Adrenal gland (tissue), 12 donors: ENCODE results near the gene E2F6. TPM values are rescaled to one million over a fixed set of nuclear protein-coding genes. Genes with fewer than 3 reads are reported as not detected.
A peak's percentile ranks its signal among the peaks of the same experiment; 100 is the strongest.

Experiments used
- DNase-seq, 7 donors: peaks; one replicate each; pipeline ENCODE4 v3.0.0-alpha.2; 2019 to 2020
- H3K27ac ChIP-seq, 5 donors: fragments of 200-600 bp; sonication (generic) in 4 of 5; 1 replicate in 3 of 5; 2 replicates in 2 of 5; pipeline versions ENCODE4 v1.5.1 to v1.8.0; 2016 to 2020; ENCODE audit warnings: mild to moderate bottlenecking in 1 of 5
- H3K27me3 ChIP-seq: fragments of 200-600 bp; 2 replicates; pipeline ENCODE4 v1.8.0; 2021
- H3K36me3 ChIP-seq, 2 donors: fragments of 200-600 bp; replicated peaks in 1 of 2; 1 replicate in 1 of 2; 2 replicates in 1 of 2; pipeline versions ENCODE4 v1.5.1 to v1.8.0; 2018 to 2022
- H3K4me1 ChIP-seq, 2 donors: fragments of 200-600 bp; replicated peaks in 1 of 2; 1 replicate in 1 of 2; 2 replicates in 1 of 2; pipeline versions ENCODE4 v1.5.1 to v1.8.0; 2018 to 2021
- H3K4me3 ChIP-seq, 4 donors: fragments of 200-600 bp; sonication (generic) in 3 of 4; one replicate each; pipeline ENCODE4 v1.5.1; 2016 to 2018
- H3K9me3 ChIP-seq, 3 donors: fragments of 200-600 bp; sonication (generic) in 1 of 3; replicated peaks in 1 of 3; 1 replicate in 2 of 3; 2 replicates in 1 of 3; pipeline versions ENCODE4 v1.5.1 to v1.8.0; 2016 to 2021
- CTCF ChIP-seq, 6 experiments: fragments of 450-650 bp in 4 of 6; fragments of 200-600 bp in 2 of 6; sonication (generic) in 1 of 6; IDR thresholded peaks; 1 replicate in 5 of 6; 2 replicates in 1 of 6; pipeline versions ENCODE4 v1.5.1 to v1.8.0; 2016 to 2021; ENCODE audit warnings: antibody characterized with exemption in 6 of 6, mild to moderate bottlenecking in 2 of 6, moderate library complexity in 1 of 6
- POLR2A ChIP-seq, 2 donors: fragments of 450-650 bp; IDR thresholded peaks; one replicate each; pipeline ENCODE4 v1.6.1; 2017; ENCODE audit warnings: antibody characterized with exemption in 2 of 2, mild to moderate bottlenecking in 2 of 2, moderate library complexity in 1 of 2
- WGBS, 4 donors: extraction: QIAGEN DNeasy Blood & Tissue Kit in 2 of 4; methylation state at CpG; one replicate each; pipeline versions ENCODE4 v1.1.5 to v1.1.7; 2013 to 2017; 5-methylcytosine and 5-hydroxymethylcytosine counted together
- intact Hi-C, 2 donors: fragments of 100-400 bp; cut with DNase I; formaldehyde crosslinking; loops; one replicate each; pipeline versions ENCODE4 v1.14.1 to v1.15.0; 2022 to 2023
- polyA plus RNA-seq, 3 donors: library from polyadenylated mRNA; stranded (reverse); fragments of 200-250 nt in 2 of 3; fragments of 350-450 nt in 1 of 3; fragmentation: Illumina TruSeq in 1 of 3; extraction: RNeasy Lipid Tissue Mini Kit (QIAGEN cat#74804) in 1 of 3; gene quantifications; one replicate each; pipeline ENCODE4 v1.2.3, GENCODE V29; 2013 to 2014
- total RNA-seq, 9 donors: library from RNA; depleted of rRNA in 4 of 9; stranded (reverse); fragments of >200 nt in 4 of 9; fragments of 120-200 nt in 1 of 9; fragmentation: NEBNext Ultra II Directional in 1 of 9; extraction: Animal tissue kit (Norgen Biotek cat#: 25700) in 1 of 9; gene quantifications; one replicate each; pipeline versions ENCODE4 v1.1.0 to v1.2.4, GENCODE V29; 2013 to 2023
- donor health status: healthy with polysubstance abuse.
- donor health status: Bipolar disorder and iron deficiency.
- donor health status: DM: yes; HTN: yes; CAD: no.
- donor health status: DM: no; HTN: no; CAD: no.
- donor health status: DM: no; HTN: no; CAD: no.
- donor health status: DM: yes; HTN: yes; CAD: no.

E2F6 gene
- total and polyA plus RNA-seq, 12 donors = 8.0 to 38.8 (median 12.5) TPM

GRCh38 chr2:11399438-11399762 is 66.6 kb downstream of the E2F6 start:
- WGBS, 4 donors = 85 to 88% (median 87%) methylated on average over 7 of the region's 7 CpGs
- intact Hi-C loops = no loop called here
- no peaks in the 10 kb centered on the region for H3K4me1 ChIP-seq
- H3K9me3 ChIP-seq = no peaks in the 10 kb centered on the region
- no peaks in the 10 kb centered on the region for H3K27me3 ChIP-seq
- H3K4me3 ChIP-seq = no peak overlapping the region
- H3K27ac ChIP-seq = no peak overlapping the region
- TF ChIP-seq POLR2A (IDR thresholded peaks at IDR 0.05) = no peak
- TF ChIP-seq CTCF (IDR thresholded peaks at IDR 0.05) = no peak
- H3K36me3 ChIP-seq = no peaks in the 10 kb centered on the region
- DNase-seq = no peak

GRCh38 chr2:11398750-11399437 is 67.1 kb downstream of the E2F6 start:
- intact Hi-C loops = no loop called here

GRCh38 chr2:11397513-11397912 is 68.4 kb downstream of the E2F6 start:
- no peaks in the 10 kb centered on the region for H3K4me1 ChIP-seq
- H3K9me3 ChIP-seq = no peaks in the 10 kb centered on the region
- H3K27ac ChIP-seq = no peak overlapping the region
- H3K36me3 ChIP-seq = no peaks in the 10 kb centered on the region
- intact Hi-C loops = no loop called here
- TF ChIP-seq POLR2A (IDR thresholded peaks at IDR 0.05) (no peak), CTCF (IDR thresholded peaks at IDR 0.05) (no peak)
- 77 to 95% (median 81%) methylated on average over 2 of the region's 2 CpGs for WGBS, 4 donors
- no peaks in the 10 kb centered on the region for H3K27me3 ChIP-seq
- no peak overlapping the region for H3K4me3 ChIP-seq
- DNase-seq = no peak

More at GRCh38 chr2:11398750-11399437, 67.1 kb downstream of the E2F6 start:
- no peak overlapping the region for H3K4me3 ChIP-seq
- H3K27me3 ChIP-seq = no peaks in the 10 kb centered on the region
- H3K27ac ChIP-seq = no peak overlapping the region
- H3K36me3 ChIP-seq = no peaks in the 10 kb centered on the region
- no peaks in the 10 kb centered on the region for H3K9me3 ChIP-seq
- TF ChIP-seq POLR2A (IDR thresholded peaks at IDR 0.05) (no peak), CTCF (IDR thresholded peaks at IDR 0.05) (no peak)
- DNase-seq = peak in 1 of 7 donors; percentile 54
- 76 to 81% (median 79%) methylated on average over 15 to 16 of the region's 16 CpGs for WGBS, 4 donors
- no peaks in the 10 kb centered on the region for H3K4me1 ChIP-seq

- intact Hi-C loops = no loop called here
Measured at GRCh38 chr2:11396467-11397445, 69.2 kb downstream of the E2F6 start.

More at GRCh38 chr2:11396467-11397445, 69.2 kb downstream of the E2F6 start:
- Histone ChIP-seq H3K27me3 (no peaks in the 10 kb centered on the region), H3K36me3 (no peaks in the 10 kb centered on the region), H3K27ac (no peak overlapping the region), H3K9me3 (no peaks in the 10 kb centered on the region), H3K4me1 (no peaks in the 10 kb centered on the region), H3K4me3 (no peak overlapping the region)
- DNase-seq = peak in 1 of 7 donors; percentile 68
- 83 to 89% (median 87%) methylated on average over 14 to 15 of the region's 15 CpGs for WGBS, 4 donors
- no peak for TF ChIP-seq POLR2A (IDR thresholded peaks at IDR 0.05)
- TF ChIP-seq CTCF (IDR thresholded peaks at IDR 0.05) = no peak
